Lower leg skin (tissue), 4 donors: ENCODE data around the gene OLIG2. TPM values are rescaled to one million over a fixed set of nuclear protein-coding genes. Genes with fewer than 3 reads are reported as not detected.

ENCODE experiments used
- DNase-seq, 2 donors: peaks; one replicate each; pipeline ENCODE4 v3.0.0-alpha.2; 2019; ENCODE audit warnings: low spot score in 2 of 2
- H3K4me3 ChIP-seq: fragments of 200-600 bp; sonication (generic); 2 replicates; pipeline ENCODE4 v1.5.1; 2017; ENCODE audit warnings: mild to moderate bottlenecking, low read depth; ENCODE audit not compliant: poor library complexity, severe bottlenecking
- POLR2A ChIP-seq, 2 donors: fragments of 450-650 bp; IDR thresholded peaks; one replicate each; pipeline ENCODE4 v1.6.1; 2016 to 2017; ENCODE audit warnings: antibody characterized with exemption in 2 of 2, mild to moderate bottlenecking in 1 of 2, moderate library complexity in 1 of 2
- WGBS, 2 donors: methylation state at CpG; one replicate each; pipeline ENCODE4 v1.1.5; 2018; 5-methylcytosine and 5-hydroxymethylcytosine counted together
- intact Hi-C: fragments of 100-400 bp; cut with DNase I; formaldehyde crosslinking; loops from one replicate; pipeline ENCODE4 v1.15.0; 2023; ENCODE audit warnings: low total_unique reads
- total RNA-seq, 4 donors: library from RNA; depleted of rRNA; stranded (reverse); fragments of >200 nt; gene quantifications; one replicate each; pipeline ENCODE4 v1.1.0, GENCODE V29; 2016
- TF ChIP-seq, protein P1 (sequence below), 3 donors: fragments of 450-650 bp; IDR thresholded peaks; one replicate each; pipeline ENCODE4 v1.5.1; 2016; ENCODE audit warnings: antibody characterized with exemption in 3 of 3, mild to moderate bottlenecking in 3 of 3, moderate library complexity in 2 of 3

The OLIG2 gene
- total RNA-seq, 4 donors from 2014 or later = not detected

DNA sequence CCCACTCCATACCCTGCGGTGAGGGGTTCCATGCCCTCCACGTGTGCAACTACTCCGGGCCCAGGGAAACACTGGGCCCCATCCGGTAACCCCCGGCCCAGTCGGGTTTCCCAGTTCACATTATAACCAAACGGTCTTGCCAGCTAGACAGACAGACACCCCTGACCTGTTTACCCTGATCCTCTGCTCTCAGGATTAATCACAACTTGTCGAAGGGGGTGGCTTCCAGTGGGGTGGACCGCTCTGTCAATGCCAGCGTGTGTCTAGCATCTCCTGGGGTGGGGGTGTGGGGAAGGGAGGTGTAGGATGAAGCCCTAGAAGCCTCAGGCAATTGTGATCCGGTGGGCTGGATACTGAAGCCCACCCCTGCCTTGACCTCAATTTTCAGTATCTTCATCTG, 4.6 kb upstream of the OLIG2 start:
- intact Hi-C loops = no loop called here
- WGBS, 2 donors = 16 to 18% methylated on average over 11 of the region's 11 CpGs
- no peak for TF ChIP-seq POLR2A (IDR thresholded peaks at IDR 0.05)
- TF ChIP-seq, protein P1, sequence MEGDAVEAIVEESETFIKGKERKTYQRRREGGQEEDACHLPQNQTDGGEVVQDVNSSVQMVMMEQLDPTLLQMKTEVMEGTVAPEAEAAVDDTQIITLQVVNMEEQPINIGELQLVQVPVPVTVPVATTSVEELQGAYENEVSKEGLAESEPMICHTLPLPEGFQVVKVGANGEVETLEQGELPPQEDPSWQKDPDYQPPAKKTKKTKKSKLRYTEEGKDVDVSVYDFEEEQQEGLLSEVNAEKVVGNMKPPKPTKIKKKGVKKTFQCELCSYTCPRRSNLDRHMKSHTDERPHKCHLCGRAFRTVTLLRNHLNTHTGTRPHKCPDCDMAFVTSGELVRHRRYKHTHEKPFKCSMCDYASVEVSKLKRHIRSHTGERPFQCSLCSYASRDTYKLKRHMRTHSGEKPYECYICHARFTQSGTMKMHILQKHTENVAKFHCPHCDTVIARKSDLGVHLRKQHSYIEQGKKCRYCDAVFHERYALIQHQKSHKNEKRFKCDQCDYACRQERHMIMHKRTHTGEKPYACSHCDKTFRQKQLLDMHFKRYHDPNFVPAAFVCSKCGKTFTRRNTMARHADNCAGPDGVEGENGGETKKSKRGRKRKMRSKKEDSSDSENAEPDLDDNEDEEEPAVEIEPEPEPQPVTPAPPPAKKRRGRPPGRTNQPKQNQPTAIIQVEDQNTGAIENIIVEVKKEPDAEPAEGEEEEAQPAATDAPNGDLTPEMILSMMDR (IDR thresholded peaks at IDR 0.05) = no peak
- peak in 1 of 2 donors; percentile 46 for DNase-seq
- no peak overlapping the region for H3K4me3 ChIP-seq

DNA sequence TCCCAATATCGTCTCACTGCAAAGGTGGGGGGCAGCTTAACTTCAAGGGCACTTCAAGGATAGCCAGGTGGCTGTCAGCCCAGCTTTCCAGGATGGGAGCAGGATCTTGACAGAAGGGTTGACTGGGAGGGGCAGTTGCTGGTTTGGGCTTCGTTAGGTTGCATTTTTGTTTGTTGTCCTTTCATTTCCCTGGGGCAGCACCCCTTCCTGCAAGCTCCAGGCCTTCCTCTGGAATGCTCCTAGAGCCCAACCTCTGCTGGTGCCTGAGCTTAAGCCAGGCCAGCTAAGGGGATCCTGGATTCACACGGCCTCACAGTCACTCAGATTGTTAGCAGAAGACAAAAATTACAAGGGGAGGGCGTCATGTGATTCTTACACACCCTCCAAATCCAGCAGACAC, 4.1 kb upstream of the OLIG2 start:
- intact Hi-C loops = no loop called here
- peak in 1 of 2 donors; percentile 20 for DNase-seq
- WGBS, 2 donors = 18 to 24% methylated on average over 4 of the region's 4 CpGs
- TF ChIP-seq, protein P1 (IDR thresholded peaks at IDR 0.05) = no peak
- no peak for TF ChIP-seq POLR2A (IDR thresholded peaks at IDR 0.05)
- no peak overlapping the region for H3K4me3 ChIP-seq

DNA sequence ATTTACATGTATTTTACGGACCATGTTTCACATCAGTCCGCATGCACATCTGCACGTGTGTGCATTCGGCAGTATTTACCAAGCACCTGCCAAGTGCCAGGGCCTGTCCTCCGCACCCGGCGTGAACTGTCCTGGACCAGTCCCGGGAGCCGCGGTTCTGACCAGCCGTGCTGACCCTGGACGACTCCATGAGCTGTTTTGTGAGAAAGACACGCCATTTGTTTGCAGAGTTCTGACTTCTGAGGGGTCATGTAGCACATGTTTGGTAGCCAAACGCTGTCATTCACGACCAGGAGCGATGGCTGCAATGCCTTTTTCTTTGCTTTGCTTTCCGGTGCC, 3.3 kb upstream of the OLIG2 start:
- DNase-seq = peak in 1 of 2 donors; percentile 70
- intact Hi-C loops = no loop called here
- 10 to 13% methylated on average over 16 to 17 of the region's 17 CpGs for WGBS, 2 donors
- H3K4me3 ChIP-seq = no peak overlapping the region
- no peak for TF ChIP-seq POLR2A (IDR thresholded peaks at IDR 0.05)
- TF ChIP-seq, protein P1 (IDR thresholded peaks at IDR 0.05) = no peak

DNA sequence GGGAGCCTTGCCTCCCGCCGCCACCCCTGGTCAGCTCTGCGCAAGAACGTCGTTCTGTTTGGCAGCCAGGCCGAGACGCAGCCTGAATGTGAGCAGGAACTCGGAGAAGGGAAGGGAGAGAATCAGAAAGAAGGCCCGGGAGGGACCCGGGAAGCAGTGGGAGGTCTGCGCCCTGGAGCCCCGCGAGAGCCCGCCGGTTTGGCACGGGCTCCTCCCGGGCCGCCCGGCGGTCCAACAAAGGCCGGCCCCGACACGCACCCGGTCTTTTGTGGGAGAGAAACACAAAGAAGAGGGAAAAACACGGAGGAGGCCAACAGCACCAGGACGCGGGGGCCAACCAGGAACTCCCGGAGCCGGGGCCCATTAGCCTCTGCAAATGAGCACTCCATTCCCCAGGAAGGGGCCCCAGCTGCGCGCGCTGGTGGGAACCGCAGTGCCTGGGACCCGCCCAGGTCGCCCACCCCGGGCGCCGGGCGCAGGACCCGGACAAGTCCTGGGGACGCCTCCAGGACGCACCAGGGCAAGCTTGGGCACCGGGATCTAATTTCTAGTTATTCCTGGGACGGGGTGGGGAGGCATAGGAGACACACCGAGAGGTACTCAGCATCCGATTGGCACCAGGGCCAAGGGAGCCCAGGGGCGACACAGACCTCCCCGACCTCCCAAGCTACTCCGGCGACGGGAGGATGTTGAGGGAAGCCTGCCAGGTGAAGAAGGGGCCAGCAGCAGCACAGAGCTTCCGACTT, 2.7 kb upstream of the OLIG2 start:
- 0% methylated on average over 39 to 41 of the region's 52 CpGs for WGBS, 2 donors
- TF ChIP-seq POLR2A (IDR thresholded peaks at IDR 0.05) = no peak
- TF ChIP-seq, protein P1 (IDR thresholded peaks at IDR 0.05) = no peak
- DNase-seq = peak in 1 of 2 donors; percentile 82
- no peak overlapping the region for H3K4me3 ChIP-seq
- intact Hi-C loops = no loop called here

DNA sequence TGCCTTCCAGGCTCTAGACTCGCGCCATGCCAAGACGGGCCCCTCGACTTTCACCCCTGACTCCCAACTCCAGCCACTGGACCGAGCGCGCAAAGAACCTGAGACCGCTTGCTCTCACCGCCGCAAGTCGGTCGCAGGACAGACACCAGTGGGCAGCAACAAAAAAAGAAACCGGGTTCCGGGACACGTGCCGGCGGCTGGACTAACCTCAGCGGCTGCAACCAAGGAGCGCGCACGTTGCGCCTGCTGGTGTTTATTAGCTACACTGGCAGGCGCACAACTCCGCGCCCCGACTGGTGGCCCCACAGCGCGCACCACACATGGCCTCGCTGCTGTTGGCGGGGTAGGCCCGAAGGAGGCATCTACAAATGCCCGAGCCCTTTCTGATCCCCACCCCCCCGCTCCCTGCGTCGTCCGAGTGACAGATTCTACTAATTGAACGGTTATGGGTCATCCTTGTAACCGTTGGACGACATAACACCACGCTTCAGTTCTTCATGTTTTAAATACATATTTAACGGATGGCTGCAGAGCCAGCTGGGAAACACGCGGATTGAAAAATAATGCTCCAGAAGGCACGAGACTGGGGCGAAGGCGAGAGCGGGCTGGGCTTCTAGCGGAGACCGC, 2.0 kb upstream of the OLIG2 start:
- intact Hi-C loops = no loop called here
- peak in 1 of 2 donors; percentile 79 for DNase-seq
- H3K4me3 ChIP-seq = no peak overlapping the region
- 2 to 4% methylated on average over 38 to 47 of the region's 49 CpGs for WGBS, 2 donors
- TF ChIP-seq POLR2A (IDR thresholded peaks at IDR 0.05) = no peak
- TF ChIP-seq, protein P1 (IDR thresholded peaks at IDR 0.05) = no peak
